HEK293 (cell line): ENCODE measurements around the gene TBC1D22A.

Experiments used
- CTCF ChIA-PET: fragments of 350-600 bp; formaldehyde crosslinking; extraction: SDS; loops from one replicate; lab custom pipeline; 2021; ENCODE audit warnings: antibody characterized with exemption; lab: Yijun Ruan, JAX
- POLR2A ChIA-PET: fragments of 300-600 bp; formaldehyde crosslinking; extraction: SDS; loops from one replicate; lab custom pipeline; 2020; ENCODE audit warnings: antibody characterized with exemption, inconsistent platforms; lab: Yijun Ruan, JAX
- H3K27ac ChIP-seq: fragments of 200-500 bp; sonication (Bioruptor generic); 2 replicates; pipeline ENCODE4 v1.5.1; 2014; ENCODE audit warnings: low read depth, low read length, control low read depth, inconsistent platforms; ENCODE audit errors: extremely low read depth
- H3K36me3 ChIP-seq, 2 experiments: fragments of 200-500 bp in 1 of 2; sonication (Bioruptor generic) in 1 of 2; 1 replicate in 1 of 2; 2 replicates in 1 of 2; pipeline ENCODE4 v1.5.1; 2014 to 2017; ENCODE audit warnings: inconsistent platforms in 2 of 2, low read length in 2 of 2; ENCODE audit not compliant: control insufficient read depth in 2 of 2, insufficient read depth in 1 of 2
- H3K4me1 ChIP-seq: fragments of 200-500 bp; sonication (Bioruptor generic); 2 replicates; pipeline ENCODE4 v1.5.1; 2014; ENCODE audit warnings: mild to moderate bottlenecking, low read length, inconsistent platforms; ENCODE audit not compliant: control insufficient read depth, insufficient read depth
- H3K4me3 ChIP-seq: 2 replicates; pipeline ENCODE4 v1.5.1; 2011; ENCODE audit warnings: low read depth, mild to moderate bottlenecking, control low read depth, low read length, moderate library complexity
- H3K9me3 ChIP-seq: fragments of 200-500 bp; sonication (Bioruptor generic); 2 replicates; pipeline ENCODE4 v1.5.1; 2014; ENCODE audit warnings: low read depth, low read length, inconsistent platforms; ENCODE audit not compliant: control insufficient read depth, insufficient read depth
- GLIS1 ChIP-seq: fragments of 450-650 bp; formaldehyde crosslinking; IDR thresholded peaks from 2 replicates; pipeline ENCODE4 v1.5.1; 2016; ENCODE audit warnings: missing biosample characterization, missing genetic modification characterization
- HOXD13 ChIP-seq: sonication (generic); formaldehyde crosslinking; IDR thresholded peaks from 2 replicates; pipeline ENCODE4 v1.8.0; 2022; ENCODE audit warnings: missing genetic modification reagents, borderline replicate concordance
- KLF1 ChIP-seq: fragments of 450-650 bp; formaldehyde crosslinking; IDR thresholded peaks from 2 replicates; pipeline ENCODE4 v1.5.1; 2016; ENCODE audit warnings: missing biosample characterization, missing genetic modification characterization
- KLF7 ChIP-seq: fragments of 450-650 bp; formaldehyde crosslinking; IDR thresholded peaks from 2 replicates; pipeline ENCODE4 v1.5.1; 2016; ENCODE audit warnings: missing biosample characterization, missing genetic modification characterization, borderline replicate concordance
- MEIS1 ChIP-seq: sonication (generic); formaldehyde crosslinking; IDR thresholded peaks from 2 replicates; pipeline ENCODE4 v1.8.1; 2022; ENCODE audit warnings: missing genetic modification reagents, mild to moderate bottlenecking, borderline replicate concordance
- SCRT1 ChIP-seq: fragments of 450-650 bp; formaldehyde crosslinking; IDR thresholded peaks from 2 replicates; pipeline ENCODE4 v1.5.1; 2016; ENCODE audit warnings: missing biosample characterization, missing genetic modification characterization, borderline replicate concordance
- ZFHX2 ChIP-seq: fragments of 450-650 bp; formaldehyde crosslinking; conservative IDR thresholded peaks from 2 replicates; pipeline ENCODE4 v1.5.1; 2016; ENCODE audit warnings: missing biosample characterization, missing genetic modification characterization
- ZNF121 ChIP-seq: fragments of 450-650 bp; formaldehyde crosslinking; IDR thresholded peaks from 2 replicates; pipeline ENCODE4 v1.5.1; 2016; ENCODE audit warnings: missing biosample characterization, missing genetic modification characterization
- ZNF133 ChIP-seq: fragments of 450-650 bp; formaldehyde crosslinking; IDR thresholded peaks from 2 replicates; pipeline ENCODE4 v1.5.1; 2016; ENCODE audit warnings: missing biosample characterization, missing genetic modification characterization
- ZNF24 ChIP-seq: fragments of 450-650 bp; formaldehyde crosslinking; IDR thresholded peaks from 2 replicates; pipeline ENCODE4 v1.5.1; 2016; ENCODE audit warnings: missing biosample characterization, missing genetic modification characterization
- ZNF266 ChIP-seq: fragments of 450-650 bp; formaldehyde crosslinking; IDR thresholded peaks from 2 replicates; pipeline ENCODE4 v1.5.1; 2016; ENCODE audit warnings: missing biosample characterization, missing genetic modification characterization, low read depth
- ZNF324 ChIP-seq: fragments of 450-650 bp; formaldehyde crosslinking; IDR thresholded peaks from 2 replicates; pipeline ENCODE4 v1.5.1; 2016; ENCODE audit warnings: missing biosample characterization, missing genetic modification characterization
- ZNF37A ChIP-seq: fragments of 450-650 bp; IDR thresholded peaks from 2 replicates; pipeline ENCODE4 v1.5.1; 2018; ENCODE audit warnings: missing biosample characterization, missing genetic modification characterization
- ZNF391 ChIP-seq: fragments of 450-650 bp; formaldehyde crosslinking; IDR thresholded peaks from 2 replicates; pipeline ENCODE4 v1.5.1; 2016; ENCODE audit warnings: low read depth, missing biosample characterization, missing genetic modification characterization, borderline replicate concordance
- ZNF501 ChIP-seq: fragments of 450-650 bp; formaldehyde crosslinking; IDR thresholded peaks from 2 replicates; pipeline ENCODE4 v1.5.1; 2016; ENCODE audit warnings: missing biosample characterization, missing genetic modification characterization
- ZNF596 ChIP-seq: fragments of 450-650 bp; IDR thresholded peaks from 2 replicates; pipeline ENCODE4 v1.5.0; 2018; ENCODE audit warnings: missing biosample characterization, mild to moderate bottlenecking, missing genetic modification characterization, moderate library complexity
- ZNF645 ChIP-seq: fragments of 450-650 bp; formaldehyde crosslinking; IDR thresholded peaks from 2 replicates; pipeline ENCODE4; 2016; ENCODE audit warnings: missing biosample characterization, missing genetic modification characterization
- ZNF747 ChIP-seq: fragments of 450-650 bp; formaldehyde crosslinking; IDR thresholded peaks from 2 replicates; pipeline ENCODE4 v1.5.1; 2016; ENCODE audit warnings: missing biosample characterization, missing genetic modification characterization
- ZNF76 ChIP-seq: fragments of 450-650 bp; formaldehyde crosslinking; IDR thresholded peaks from 2 replicates; pipeline ENCODE4; 2016; ENCODE audit warnings: low read depth, missing biosample characterization, missing genetic modification characterization, borderline replicate concordance
- ZNF830 ChIP-seq: fragments of 450-650 bp; IDR thresholded peaks from 2 replicates; pipeline ENCODE4 v1.5.0; 2018; ENCODE audit warnings: missing biosample characterization, missing genetic modification characterization, low read depth, mild to moderate bottlenecking, moderate library complexity
- ZNF843 ChIP-seq: fragments of 450-650 bp; formaldehyde crosslinking; IDR thresholded peaks from 2 replicates; pipeline ENCODE4 v1.5.1; 2016; ENCODE audit warnings: missing biosample characterization, missing genetic modification characterization
- TF ChIP-seq, protein P1 (sequence below): fragments of 450-650 bp; formaldehyde crosslinking; IDR thresholded peaks from 2 replicates; pipeline ENCODE4 v1.5.1; 2016; ENCODE audit warnings: missing biosample characterization, missing genetic modification characterization
- TF ChIP-seq, protein P2 (sequence below): fragments of 450-650 bp; formaldehyde crosslinking; IDR thresholded peaks from 2 replicates; pipeline ENCODE4 v1.5.1; 2016; ENCODE audit warnings: missing biosample characterization, missing genetic modification characterization
- TF ChIP-seq, protein P3 (sequence below): fragments of 450-650 bp; formaldehyde crosslinking; IDR thresholded peaks from 2 replicates; pipeline ENCODE4 v1.5.1; 2016; ENCODE audit warnings: missing biosample characterization, missing genetic modification characterization
- TF ChIP-seq, protein P4 (sequence below): fragments of 450-650 bp; formaldehyde crosslinking; IDR thresholded peaks from 2 replicates; pipeline ENCODE4 v1.5.1; 2017; ENCODE audit warnings: missing biosample characterization, mild to moderate bottlenecking, missing genetic modification characterization, moderate library complexity
- TF ChIP-seq, protein P5 (sequence below): fragments of 450-650 bp; formaldehyde crosslinking; IDR thresholded peaks from 2 replicates; pipeline ENCODE4 v1.5.1; 2017; ENCODE audit warnings: missing biosample characterization, missing genetic modification characterization
- TF ChIP-seq, protein P6 (sequence below): fragments of 450-650 bp; IDR thresholded peaks from 2 replicates; pipeline ENCODE4 v1.5.1; 2018; ENCODE audit warnings: missing biosample characterization, mild to moderate bottlenecking, missing genetic modification characterization

Gene TBC1D22A

GRCh38 chr22:47062126-47062525 is 299.7 kb downstream of the TBC1D22A start:
- CTCF ChIA-PET: no interaction called here
- TF ChIP-seq, protein P1, sequence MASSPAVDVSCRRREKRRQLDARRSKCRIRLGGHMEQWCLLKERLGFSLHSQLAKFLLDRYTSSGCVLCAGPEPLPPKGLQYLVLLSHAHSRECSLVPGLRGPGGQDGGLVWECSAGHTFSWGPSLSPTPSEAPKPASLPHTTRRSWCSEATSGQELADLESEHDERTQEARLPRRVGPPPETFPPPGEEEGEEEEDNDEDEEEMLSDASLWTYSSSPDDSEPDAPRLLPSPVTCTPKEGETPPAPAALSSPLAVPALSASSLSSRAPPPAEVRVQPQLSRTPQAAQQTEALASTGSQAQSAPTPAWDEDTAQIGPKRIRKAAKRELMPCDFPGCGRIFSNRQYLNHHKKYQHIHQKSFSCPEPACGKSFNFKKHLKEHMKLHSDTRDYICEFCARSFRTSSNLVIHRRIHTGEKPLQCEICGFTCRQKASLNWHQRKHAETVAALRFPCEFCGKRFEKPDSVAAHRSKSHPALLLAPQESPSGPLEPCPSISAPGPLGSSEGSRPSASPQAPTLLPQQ: no peak
- no peak for TF ChIP-seq ZNF266 (tag by site-specific recombination)
- no peak for TF ChIP-seq ZNF37A (tag by site-specific recombination)
- TF ChIP-seq ZFHX2 (tag by site-specific recombination): no peak
- TF ChIP-seq ZNF830 (tag by site-specific recombination): no peak
- TF ChIP-seq, protein P2, sequence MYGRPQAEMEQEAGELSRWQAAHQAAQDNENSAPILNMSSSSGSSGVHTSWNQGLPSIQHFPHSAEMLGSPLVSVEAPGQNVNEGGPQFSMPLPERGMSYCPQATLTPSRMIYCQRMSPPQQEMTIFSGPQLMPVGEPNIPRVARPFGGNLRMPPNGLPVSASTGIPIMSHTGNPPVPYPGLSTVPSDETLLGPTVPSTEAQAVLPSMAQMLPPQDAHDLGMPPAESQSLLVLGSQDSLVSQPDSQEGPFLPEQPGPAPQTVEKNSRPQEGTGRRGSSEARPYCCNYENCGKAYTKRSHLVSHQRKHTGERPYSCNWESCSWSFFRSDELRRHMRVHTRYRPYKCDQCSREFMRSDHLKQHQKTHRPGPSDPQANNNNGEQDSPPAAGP: no peak
- TF ChIP-seq KLF7 (tag by site-specific recombination): no peak
- TF ChIP-seq, protein P3, sequence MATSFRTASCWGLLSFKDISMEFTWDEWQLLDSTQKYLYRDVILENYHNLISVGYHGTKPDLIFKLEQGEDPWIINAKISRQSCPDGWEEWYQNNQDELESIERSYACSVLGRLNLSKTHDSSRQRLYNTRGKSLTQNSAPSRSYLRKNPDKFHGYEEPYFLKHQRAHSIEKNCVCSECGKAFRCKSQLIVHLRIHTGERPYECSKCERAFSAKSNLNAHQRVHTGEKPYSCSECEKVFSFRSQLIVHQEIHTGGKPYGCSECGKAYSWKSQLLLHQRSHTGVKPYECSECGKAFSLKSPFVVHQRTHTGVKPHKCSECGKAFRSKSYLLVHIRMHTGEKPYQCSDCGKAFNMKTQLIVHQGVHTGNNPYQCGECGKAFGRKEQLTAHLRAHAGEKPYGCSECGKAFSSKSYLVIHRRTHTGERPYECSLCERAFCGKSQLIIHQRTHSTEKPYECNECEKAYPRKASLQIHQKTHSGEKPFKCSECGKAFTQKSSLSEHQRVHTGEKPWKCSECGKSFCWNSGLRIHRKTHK (tag by site-specific recombination): no peak
- no peak for TF ChIP-seq ZNF76 (tag by site-specific recombination)
- no peak for TF ChIP-seq ZNF121
- no peak for TF ChIP-seq ZNF133 (tag by site-specific recombination)
- TF ChIP-seq ZNF501 (tag by site-specific recombination): no peak
- TF ChIP-seq, protein P4, sequence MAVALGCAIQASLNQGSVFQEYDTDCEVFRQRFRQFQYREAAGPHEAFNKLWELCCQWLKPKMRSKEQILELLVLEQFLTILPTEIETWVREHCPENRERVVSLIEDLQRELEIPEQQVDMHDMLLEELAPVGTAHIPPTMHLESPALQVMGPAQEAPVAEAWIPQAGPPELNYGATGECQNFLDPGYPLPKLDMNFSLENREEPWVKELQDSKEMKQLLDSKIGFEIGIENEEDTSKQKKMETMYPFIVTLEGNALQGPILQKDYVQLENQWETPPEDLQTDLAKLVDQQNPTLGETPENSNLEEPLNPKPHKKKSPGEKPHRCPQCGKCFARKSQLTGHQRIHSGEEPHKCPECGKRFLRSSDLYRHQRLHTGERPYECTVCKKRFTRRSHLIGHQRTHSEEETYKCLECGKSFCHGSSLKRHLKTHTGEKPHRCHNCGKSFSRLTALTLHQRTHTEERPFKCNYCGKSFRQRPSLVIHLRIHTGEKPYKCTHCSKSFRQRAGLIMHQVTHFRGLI (tag by site-specific recombination): no peak
- TF ChIP-seq ZNF324 (tag by site-specific recombination): no peak
- TF ChIP-seq, protein P5, sequence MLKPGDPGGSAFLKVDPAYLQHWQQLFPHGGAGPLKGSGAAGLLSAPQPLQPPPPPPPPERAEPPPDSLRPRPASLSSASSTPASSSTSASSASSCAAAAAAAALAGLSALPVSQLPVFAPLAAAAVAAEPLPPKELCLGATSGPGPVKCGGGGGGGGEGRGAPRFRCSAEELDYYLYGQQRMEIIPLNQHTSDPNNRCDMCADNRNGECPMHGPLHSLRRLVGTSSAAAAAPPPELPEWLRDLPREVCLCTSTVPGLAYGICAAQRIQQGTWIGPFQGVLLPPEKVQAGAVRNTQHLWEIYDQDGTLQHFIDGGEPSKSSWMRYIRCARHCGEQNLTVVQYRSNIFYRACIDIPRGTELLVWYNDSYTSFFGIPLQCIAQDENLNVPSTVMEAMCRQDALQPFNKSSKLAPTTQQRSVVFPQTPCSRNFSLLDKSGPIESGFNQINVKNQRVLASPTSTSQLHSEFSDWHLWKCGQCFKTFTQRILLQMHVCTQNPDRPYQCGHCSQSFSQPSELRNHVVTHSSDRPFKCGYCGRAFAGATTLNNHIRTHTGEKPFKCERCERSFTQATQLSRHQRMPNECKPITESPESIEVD (tag by site-specific recombination): no peak

GRCh38 chr22:47063071-47063509 is 300.6 kb downstream of the TBC1D22A start:
- no peaks in the 10 kb centered on the region for H3K4me1 ChIP-seq
- no peaks in the 10 kb centered on the region for H3K9me3 ChIP-seq
- CTCF ChIA-PET: no interaction called here
- no peak overlapping the region for H3K27ac ChIP-seq
- no peak overlapping the region for H3K4me3 ChIP-seq
- peaks cover 0 to 7% of the 10 kb centered on the region in 2 experiments; a peak in 2 of 3 replicates for H3K36me3 ChIP-seq
- POLR2A ChIA-PET: no interaction called here
- TF ChIP-seq GLIS1 (tag by site-specific recombination): no peak
- TF ChIP-seq ZNF24 (tag by site-specific recombination): no peak
- TF ChIP-seq SCRT1 (tag by site-specific recombination): no peak
- TF ChIP-seq, protein P6, sequence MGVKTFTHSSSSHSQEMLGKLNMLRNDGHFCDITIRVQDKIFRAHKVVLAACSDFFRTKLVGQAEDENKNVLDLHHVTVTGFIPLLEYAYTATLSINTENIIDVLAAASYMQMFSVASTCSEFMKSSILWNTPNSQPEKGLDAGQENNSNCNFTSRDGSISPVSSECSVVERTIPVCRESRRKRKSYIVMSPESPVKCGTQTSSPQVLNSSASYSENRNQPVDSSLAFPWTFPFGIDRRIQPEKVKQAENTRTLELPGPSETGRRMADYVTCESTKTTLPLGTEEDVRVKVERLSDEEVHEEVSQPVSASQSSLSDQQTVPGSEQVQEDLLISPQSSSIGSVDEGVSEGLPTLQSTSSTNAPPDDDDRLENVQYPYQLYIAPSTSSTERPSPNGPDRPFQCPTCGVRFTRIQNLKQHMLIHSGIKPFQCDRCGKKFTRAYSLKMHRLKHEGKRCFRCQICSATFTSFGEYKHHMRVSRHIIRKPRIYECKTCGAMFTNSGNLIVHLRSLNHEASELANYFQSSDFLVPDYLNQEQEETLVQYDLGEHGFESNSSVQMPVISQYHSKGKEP: no peak
- TF ChIP-seq ZNF391 (tag by site-specific recombination): no peak
- no peak for TF ChIP-seq ZNF843 (tag by site-specific recombination)
- TF ChIP-seq ZNF596 (tag by site-specific recombination): no peak
- TF ChIP-seq ZNF747: no peak
- TF ChIP-seq MEIS1 (CRISPR knock-in tag): no peak
- TF ChIP-seq KLF1 (tag by site-specific recombination): no peak
- TF ChIP-seq ZNF645 (tag by site-specific recombination): no peak
- TF ChIP-seq HOXD13 (CRISPR knock-in tag): no peak

More at GRCh38 chr22:47062126-47062525, 299.7 kb downstream of the TBC1D22A start:
- Histone ChIP-seq H3K4me3 (no peak overlapping the region), H3K27ac (no peak overlapping the region), H3K4me1 (no peaks in the 10 kb centered on the region), H3K9me3 (no peaks in the 10 kb centered on the region), H3K36me3 (peaks cover 0 to 7% of the 10 kb centered on the region in 2 experiments; a peak in 2 of 3 replicates)
- POLR2A ChIA-PET: no interaction called here
